ENCODE data around the gene OLFM2.

The OLFM2 gene

DNA sequence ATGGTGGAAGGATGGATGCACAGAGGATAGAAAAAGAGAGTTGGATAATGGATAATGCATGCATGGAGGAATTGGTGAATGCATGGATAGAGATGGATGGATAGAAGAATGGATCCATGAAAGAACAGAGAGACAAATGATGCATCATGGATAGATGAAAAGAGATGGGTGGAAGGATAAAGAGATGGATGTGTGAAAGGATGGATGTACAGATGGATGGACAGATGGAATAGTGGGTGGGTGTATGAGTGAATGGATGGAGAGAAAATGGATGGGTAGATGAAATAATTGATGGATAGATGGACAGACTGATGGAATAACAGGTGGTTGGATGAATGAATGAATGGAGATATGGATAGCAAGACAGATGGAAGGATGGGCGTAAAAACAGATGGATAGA lies 25.7 kb downstream of the OLFM2 start:
- H3K4me2 ChIP-seq (ENCODE audit: low read depth, low read length, poor library complexity, severe bottlenecking) = no peak overlapping the region
- H3K9ac ChIP-seq (ENCODE audit: low read depth, low read length, poor library complexity, severe bottlenecking) = no peak overlapping the region
- no peaks in the 10 kb centered on the region for H3K9me2 ChIP-seq (replicated peaks; ENCODE audit: low read depth, low read length)
- no peaks in the 10 kb centered on the region for H3K9me3 ChIP-seq (ENCODE audit: insufficient read depth, low read depth, low read length)
- H3K27me3 ChIP-seq (ENCODE audit: insufficient read depth, low read length, poor library complexity, severe bottlenecking) = no peaks in the 10 kb centered on the region
- H3K79me2 ChIP-seq (ENCODE audit: insufficient read depth, low read length) = no peaks in the 10 kb centered on the region
- no peak overlapping the region for H3K4me3 ChIP-seq (ENCODE audit: low read length, poor library complexity, severe bottlenecking)
- TF ChIP-seq, protein P1, sequence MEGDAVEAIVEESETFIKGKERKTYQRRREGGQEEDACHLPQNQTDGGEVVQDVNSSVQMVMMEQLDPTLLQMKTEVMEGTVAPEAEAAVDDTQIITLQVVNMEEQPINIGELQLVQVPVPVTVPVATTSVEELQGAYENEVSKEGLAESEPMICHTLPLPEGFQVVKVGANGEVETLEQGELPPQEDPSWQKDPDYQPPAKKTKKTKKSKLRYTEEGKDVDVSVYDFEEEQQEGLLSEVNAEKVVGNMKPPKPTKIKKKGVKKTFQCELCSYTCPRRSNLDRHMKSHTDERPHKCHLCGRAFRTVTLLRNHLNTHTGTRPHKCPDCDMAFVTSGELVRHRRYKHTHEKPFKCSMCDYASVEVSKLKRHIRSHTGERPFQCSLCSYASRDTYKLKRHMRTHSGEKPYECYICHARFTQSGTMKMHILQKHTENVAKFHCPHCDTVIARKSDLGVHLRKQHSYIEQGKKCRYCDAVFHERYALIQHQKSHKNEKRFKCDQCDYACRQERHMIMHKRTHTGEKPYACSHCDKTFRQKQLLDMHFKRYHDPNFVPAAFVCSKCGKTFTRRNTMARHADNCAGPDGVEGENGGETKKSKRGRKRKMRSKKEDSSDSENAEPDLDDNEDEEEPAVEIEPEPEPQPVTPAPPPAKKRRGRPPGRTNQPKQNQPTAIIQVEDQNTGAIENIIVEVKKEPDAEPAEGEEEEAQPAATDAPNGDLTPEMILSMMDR (conservative IDR thresholded peaks at IDR 0.05; ENCODE audit: low read length) = no peak
- TF ChIP-seq EZH2phosphoT487 (IDR thresholded peaks at IDR 0.05; ENCODE audit: borderline replicate concordance) = no peak
- no peaks in the 10 kb centered on the region for H3K36me3 ChIP-seq (ENCODE audit: insufficient read depth, low read length)
- H4K20me1 ChIP-seq (ENCODE audit: insufficient read depth, low read length, poor library complexity, severe bottlenecking) = no peaks in the 10 kb centered on the region
- H3K4me1 ChIP-seq (ENCODE audit: insufficient read depth, low read length, poor library complexity, severe bottlenecking) = no peaks in the 10 kb centered on the region
- no peaks in the 10 kb centered on the region for H3F3A ChIP-seq (ENCODE audit: low read depth)
- no peak overlapping the region for H2AFZ ChIP-seq (ENCODE audit: low read length)

DNA sequence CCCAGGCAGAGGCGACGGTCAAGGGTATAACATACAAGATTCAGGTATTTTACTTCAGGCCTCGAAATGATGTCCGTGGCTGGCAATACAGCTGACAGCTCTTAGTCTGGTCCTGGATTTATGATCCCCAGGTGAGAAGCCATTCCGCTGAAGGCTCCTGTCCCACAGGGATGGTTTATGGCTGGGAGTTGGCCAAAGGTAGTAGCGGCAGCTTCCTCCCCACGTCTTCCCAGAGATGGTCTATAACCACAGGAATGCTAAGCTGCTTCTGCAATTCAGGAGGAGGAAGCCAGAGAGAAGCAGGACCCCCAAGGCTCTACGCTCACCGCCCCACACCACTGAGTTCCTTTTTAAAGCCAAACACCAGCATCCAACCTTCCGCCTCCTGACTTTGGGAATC lies 27.1 kb downstream of the OLFM2 start:
- Histone ChIP-seq H3F3A (ENCODE audit: low read depth) (no peaks in the 10 kb centered on the region), H3K4me1 (ENCODE audit: insufficient read depth, low read length, poor library complexity, severe bottlenecking) (no peaks in the 10 kb centered on the region), H3K4me3 (ENCODE audit: low read length, poor library complexity, severe bottlenecking) (no peak overlapping the region), H3K9me3 (ENCODE audit: insufficient read depth, low read depth, low read length) (no peaks in the 10 kb centered on the region), H3K9ac (ENCODE audit: low read depth, low read length, poor library complexity, severe bottlenecking) (no peak overlapping the region), H4K20me1 (ENCODE audit: insufficient read depth, low read length, poor library complexity, severe bottlenecking) (no peaks in the 10 kb centered on the region), H3K79me2 (ENCODE audit: insufficient read depth, low read length) (no peaks in the 10 kb centered on the region), H3K4me2 (ENCODE audit: low read depth, low read length, poor library complexity, severe bottlenecking) (no peak overlapping the region), H3K27me3 (ENCODE audit: insufficient read depth, low read length, poor library complexity, severe bottlenecking) (no peaks in the 10 kb centered on the region), H3K36me3 (ENCODE audit: insufficient read depth, low read length) (no peaks in the 10 kb centered on the region), H2AFZ (ENCODE audit: low read length) (no peak overlapping the region), H3K9me2 (replicated peaks; ENCODE audit: low read depth, low read length) (no peaks in the 10 kb centered on the region)
- TF ChIP-seq EZH2phosphoT487 (IDR thresholded peaks at IDR 0.05; ENCODE audit: borderline replicate concordance) = no peak

DNA sequence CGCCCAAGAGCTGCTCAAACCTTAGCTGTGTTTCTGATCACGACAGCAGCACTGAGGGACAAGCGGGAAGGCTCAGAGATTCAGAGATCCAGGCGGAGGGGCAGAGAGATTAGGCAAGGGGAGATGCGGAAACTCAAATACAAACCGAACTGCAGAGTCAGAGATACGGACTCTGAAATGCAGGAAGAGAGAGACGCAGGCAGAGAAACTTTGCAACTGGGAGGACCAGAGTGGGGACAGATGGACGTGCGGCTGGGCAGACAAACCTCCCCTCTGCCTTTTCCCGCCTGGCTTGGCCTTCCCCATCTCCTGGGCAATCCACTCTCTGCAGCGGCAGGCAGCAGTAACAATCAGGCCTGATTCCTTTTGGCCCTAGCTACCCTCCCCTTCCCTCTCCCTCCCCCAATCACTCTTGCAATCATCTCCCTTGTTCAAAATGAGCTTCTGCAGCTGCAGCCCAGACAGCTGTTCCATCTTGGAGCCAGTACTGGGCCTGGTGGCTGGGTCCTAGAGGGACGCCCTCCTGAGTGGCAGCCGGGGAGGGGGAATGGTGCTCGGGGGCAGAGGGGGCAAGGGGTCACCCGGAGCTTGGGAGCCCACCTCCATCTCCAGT lies 29.7 kb downstream of the OLFM2 start:
- H3K9ac ChIP-seq (ENCODE audit: low read depth, low read length, poor library complexity, severe bottlenecking) = no peak overlapping the region
- no peaks in the 10 kb centered on the region for H3F3A ChIP-seq (ENCODE audit: low read depth)
- H3K4me3 ChIP-seq (ENCODE audit: low read length, poor library complexity, severe bottlenecking) = no peak overlapping the region
- H2AFZ ChIP-seq (ENCODE audit: low read length) = no peak overlapping the region
- no peaks in the 10 kb centered on the region for H3K79me2 ChIP-seq (ENCODE audit: insufficient read depth, low read length)
- no peak overlapping the region for H3K4me2 ChIP-seq (ENCODE audit: low read depth, low read length, poor library complexity, severe bottlenecking)
- no peaks in the 10 kb centered on the region for H3K9me2 ChIP-seq (replicated peaks; ENCODE audit: low read depth, low read length)
- H3K27me3 ChIP-seq (ENCODE audit: insufficient read depth, low read length, poor library complexity, severe bottlenecking) = no peaks in the 10 kb centered on the region
- TF ChIP-seq, protein P1 (conservative IDR thresholded peaks at IDR 0.05; ENCODE audit: low read length) = no peak
- no peak for TF ChIP-seq EZH2phosphoT487 (IDR thresholded peaks at IDR 0.05; ENCODE audit: borderline replicate concordance)
- H4K20me1 ChIP-seq (ENCODE audit: insufficient read depth, low read length, poor library complexity, severe bottlenecking) = no peaks in the 10 kb centered on the region
- no peaks in the 10 kb centered on the region for H3K36me3 ChIP-seq (ENCODE audit: insufficient read depth, low read length)
- no peaks in the 10 kb centered on the region for H3K9me3 ChIP-seq (ENCODE audit: insufficient read depth, low read depth, low read length)
- no peaks in the 10 kb centered on the region for H3K4me1 ChIP-seq (ENCODE audit: insufficient read depth, low read length, poor library complexity, severe bottlenecking)

DNA sequence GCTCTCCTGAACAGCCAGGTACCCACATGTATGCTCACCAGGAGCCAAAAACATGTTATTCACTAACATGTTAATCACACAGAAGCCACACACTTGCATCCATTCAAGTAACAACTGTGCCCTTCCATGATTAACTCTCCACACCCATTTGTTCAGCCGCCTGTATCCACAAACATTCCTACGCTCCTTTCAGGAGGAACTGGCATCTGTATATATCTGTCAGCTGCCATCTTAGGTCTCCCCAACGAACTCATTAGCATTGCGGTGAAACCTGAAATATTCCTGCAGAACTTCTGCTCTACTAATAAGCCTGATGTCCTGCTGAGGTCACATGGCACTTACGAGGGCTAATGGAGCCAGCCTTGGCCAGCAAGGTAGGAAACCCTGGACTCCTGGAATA lies 33.0 kb downstream of the OLFM2 start:
- Histone ChIP-seq H3K4me1 (ENCODE audit: insufficient read depth, low read length, poor library complexity, severe bottlenecking) (no peaks in the 10 kb centered on the region), H3K4me3 (ENCODE audit: low read length, poor library complexity, severe bottlenecking) (no peak overlapping the region), H3K9me3 (ENCODE audit: insufficient read depth, low read depth, low read length) (no peaks in the 10 kb centered on the region), H3K27me3 (ENCODE audit: insufficient read depth, low read length, poor library complexity, severe bottlenecking) (no peaks in the 10 kb centered on the region), H3F3A (ENCODE audit: low read depth) (no peaks in the 10 kb centered on the region), H3K79me2 (ENCODE audit: insufficient read depth, low read length) (no peaks in the 10 kb centered on the region), H4K20me1 (ENCODE audit: insufficient read depth, low read length, poor library complexity, severe bottlenecking) (no peaks in the 10 kb centered on the region), H3K9ac (ENCODE audit: low read depth, low read length, poor library complexity, severe bottlenecking) (no peak overlapping the region), H3K9me2 (replicated peaks; ENCODE audit: low read depth, low read length) (no peaks in the 10 kb centered on the region), H3K36me3 (ENCODE audit: insufficient read depth, low read length) (no peaks in the 10 kb centered on the region), H3K4me2 (ENCODE audit: low read depth, low read length, poor library complexity, severe bottlenecking) (no peak overlapping the region), H2AFZ (ENCODE audit: low read length) (no peak overlapping the region)
- no peak for TF ChIP-seq EZH2phosphoT487 (IDR thresholded peaks at IDR 0.05; ENCODE audit: borderline replicate concordance)
- TF ChIP-seq, protein P1 (conservative IDR thresholded peaks at IDR 0.05; ENCODE audit: low read length) = no peak

Data from Loucy (cell line).